ENCODE data around the gene GOLGA2.
"Not testable (repeated sequence)": the region's sequence is repeated elsewhere in the genome, so short reads cannot be mapped to it uniquely, and the experiment has no call there.

GOLGA2 gene

GRCh38 chr9:128288273-128289004 lies 12.6 kb upstream of the GOLGA2 start:
- Histone ChIP-seq H2AFZ (ENCODE audit: low read length, unreplicated experiment) (no peak overlapping the region), H3K36me3 (ENCODE audit: insufficient read depth, low read length) (peaks cover 7% of the 10 kb centered on the region; the same call in 1 of the 2 replicates), H3K79me2 (ENCODE audit: control insufficient read depth, insufficient read depth, low read length, unreplicated experiment) (no peaks in the 10 kb centered on the region), H3K4me1 (ENCODE audit: control insufficient read depth, insufficient read depth, low read length, unreplicated experiment) (no peaks in the 10 kb centered on the region), H3K27ac (ENCODE audit: low read depth, low read length) (no peak overlapping the region), H3K4me3 (ENCODE audit: low read depth, low read length) (no peak overlapping the region), H3K27me3 (ENCODE audit: insufficient read depth, low read length) (no peaks in the 10 kb centered on the region)

GRCh38 chr9:128286440-128286839 lies 10.6 kb upstream of the GOLGA2 start:
- Histone ChIP-seq H3K36me3 (ENCODE audit: insufficient read depth, low read length) (peaks cover 7% of the 10 kb centered on the region; the same call in 1 of the 2 replicates), H3K4me3 (ENCODE audit: low read depth, low read length) (no peak overlapping the region), H2AFZ (ENCODE audit: low read length, unreplicated experiment) (no peak overlapping the region), H3K4me1 (ENCODE audit: control insufficient read depth, insufficient read depth, low read length, unreplicated experiment) (no peaks in the 10 kb centered on the region), H3K79me2 (ENCODE audit: control insufficient read depth, insufficient read depth, low read length, unreplicated experiment) (no peaks in the 10 kb centered on the region), H3K27ac (ENCODE audit: low read depth, low read length) (no peak overlapping the region), H3K27me3 (ENCODE audit: insufficient read depth, low read length) (no peaks in the 10 kb centered on the region)

DNA sequence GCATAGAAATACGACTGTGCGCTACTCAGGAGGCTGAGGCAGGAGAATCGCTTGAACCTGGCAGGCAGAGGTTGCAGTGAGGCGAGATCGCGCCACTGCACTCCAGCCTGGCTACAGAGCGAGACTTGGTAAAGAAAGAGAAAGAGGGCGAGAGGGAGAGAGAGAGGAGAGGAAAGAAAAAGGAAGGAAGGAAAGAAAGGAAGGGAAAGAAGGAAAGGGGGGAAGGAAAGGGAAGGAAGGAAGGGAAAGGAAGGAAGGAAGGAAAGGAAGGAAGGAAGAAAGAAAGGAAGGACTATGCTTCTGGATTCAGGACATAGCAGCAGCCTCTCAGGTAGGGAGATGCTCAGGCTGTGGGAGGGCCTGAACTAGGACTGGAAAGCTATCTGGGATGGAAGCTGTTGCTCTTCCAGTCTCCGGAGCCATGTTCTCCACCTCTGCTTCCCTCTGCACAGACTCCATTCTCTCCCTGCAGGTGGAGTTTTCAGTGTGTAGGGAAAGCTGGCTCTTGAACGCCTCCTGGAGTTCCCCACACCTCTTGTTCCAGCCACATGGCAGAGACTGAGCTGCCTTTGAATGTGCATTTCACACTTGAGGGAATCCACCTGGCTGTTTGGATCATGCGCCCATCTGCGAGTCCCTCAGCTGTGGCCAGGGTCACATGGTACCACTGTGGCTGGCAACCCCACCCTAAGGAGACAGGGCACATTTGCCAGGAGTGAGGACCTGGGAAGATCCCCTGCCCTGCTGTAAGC lies 9.4 kb upstream of the GOLGA2 start:
- Histone ChIP-seq H3K4me3 (ENCODE audit: low read depth, low read length) (no peak overlapping the region), H3K4me1 (ENCODE audit: control insufficient read depth, insufficient read depth, low read length, unreplicated experiment) (no peaks in the 10 kb centered on the region), H3K27ac (ENCODE audit: low read depth, low read length) (no peak overlapping the region), H3K36me3 (ENCODE audit: insufficient read depth, low read length) (peaks cover 7% of the 10 kb centered on the region; the same call in 1 of the 2 replicates), H2AFZ (ENCODE audit: low read length, unreplicated experiment) (no peak overlapping the region), H3K79me2 (ENCODE audit: control insufficient read depth, insufficient read depth, low read length, unreplicated experiment) (no peaks in the 10 kb centered on the region), H3K27me3 (ENCODE audit: insufficient read depth, low read length) (no peaks in the 10 kb centered on the region)

DNA sequence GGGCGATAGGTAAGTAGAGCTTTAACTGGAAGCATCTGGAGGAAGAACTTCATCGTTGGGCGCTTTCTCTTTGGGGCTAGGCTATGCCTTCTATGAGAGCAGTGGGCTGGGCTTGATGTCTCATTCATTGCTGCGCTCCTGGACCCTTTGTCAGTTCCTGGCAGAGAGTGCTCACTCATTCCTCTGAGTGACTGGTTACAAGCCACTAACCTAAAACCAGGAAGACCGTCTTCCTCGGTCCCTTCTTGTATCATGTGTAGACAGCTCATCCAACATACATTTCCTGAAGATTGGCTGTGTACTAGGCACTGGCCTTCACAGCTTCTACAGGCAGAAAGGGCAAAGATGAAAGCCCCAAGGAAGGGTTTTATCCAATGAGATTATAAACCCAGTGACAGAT lies 6.7 kb upstream of the GOLGA2 start:
- Histone ChIP-seq H3K27ac (ENCODE audit: low read depth, low read length) (no peak overlapping the region), H3K4me1 (ENCODE audit: control insufficient read depth, insufficient read depth, low read length, unreplicated experiment) (peaks cover 3% of the 10 kb centered on the region), H3K79me2 (ENCODE audit: control insufficient read depth, insufficient read depth, low read length, unreplicated experiment) (peaks cover 3% of the 10 kb centered on the region), H2AFZ (ENCODE audit: low read length, unreplicated experiment) (no peak overlapping the region), H3K27me3 (ENCODE audit: insufficient read depth, low read length) (no peaks in the 10 kb centered on the region), H3K36me3 (ENCODE audit: insufficient read depth, low read length) (peaks cover 4% of the 10 kb centered on the region; the same call in 1 of the 2 replicates), H3K4me3 (ENCODE audit: low read depth, low read length) (no peak overlapping the region)

DNA sequence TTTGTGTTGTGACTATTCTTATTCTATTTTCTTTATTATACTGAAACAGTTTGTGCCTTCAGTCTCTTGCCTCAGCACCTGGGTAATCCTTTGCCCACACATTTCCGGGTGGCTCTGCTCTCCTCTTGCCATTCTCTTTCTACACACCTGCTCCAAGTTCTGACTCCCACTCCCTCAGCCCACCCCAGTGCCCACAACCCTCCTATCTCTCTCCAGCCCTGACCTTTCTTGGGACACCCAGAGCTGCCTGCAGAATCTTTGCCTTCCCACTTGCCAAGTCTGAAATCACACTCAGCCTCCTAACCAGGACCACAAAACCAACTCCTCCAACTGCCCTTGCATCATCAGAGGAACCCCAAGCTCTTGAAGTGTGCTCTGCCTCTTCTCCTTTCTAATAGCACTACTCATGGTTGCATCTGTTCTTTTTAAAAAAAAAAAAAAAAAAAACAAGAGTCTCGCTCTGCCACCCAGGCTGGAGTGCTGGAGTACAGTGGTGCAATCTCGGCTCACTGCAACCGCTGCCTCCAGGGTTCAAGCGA lies 4.3 kb upstream of the GOLGA2 start:
- Histone ChIP-seq H3K4me3 (ENCODE audit: low read depth, low read length) (no peak overlapping the region), H2AFZ (ENCODE audit: low read length, unreplicated experiment) (no peak overlapping the region), H3K79me2 (ENCODE audit: control insufficient read depth, insufficient read depth, low read length, unreplicated experiment) (peaks cover 19% of the 10 kb centered on the region), H3K36me3 (ENCODE audit: insufficient read depth, low read length) (no peaks in the 10 kb centered on the region), H3K27ac (ENCODE audit: low read depth, low read length) (no peak overlapping the region), H3K27me3 (ENCODE audit: insufficient read depth, low read length) (no peaks in the 10 kb centered on the region), H3K4me1 (ENCODE audit: control insufficient read depth, insufficient read depth, low read length, unreplicated experiment) (peaks cover 6% of the 10 kb centered on the region)

DNA sequence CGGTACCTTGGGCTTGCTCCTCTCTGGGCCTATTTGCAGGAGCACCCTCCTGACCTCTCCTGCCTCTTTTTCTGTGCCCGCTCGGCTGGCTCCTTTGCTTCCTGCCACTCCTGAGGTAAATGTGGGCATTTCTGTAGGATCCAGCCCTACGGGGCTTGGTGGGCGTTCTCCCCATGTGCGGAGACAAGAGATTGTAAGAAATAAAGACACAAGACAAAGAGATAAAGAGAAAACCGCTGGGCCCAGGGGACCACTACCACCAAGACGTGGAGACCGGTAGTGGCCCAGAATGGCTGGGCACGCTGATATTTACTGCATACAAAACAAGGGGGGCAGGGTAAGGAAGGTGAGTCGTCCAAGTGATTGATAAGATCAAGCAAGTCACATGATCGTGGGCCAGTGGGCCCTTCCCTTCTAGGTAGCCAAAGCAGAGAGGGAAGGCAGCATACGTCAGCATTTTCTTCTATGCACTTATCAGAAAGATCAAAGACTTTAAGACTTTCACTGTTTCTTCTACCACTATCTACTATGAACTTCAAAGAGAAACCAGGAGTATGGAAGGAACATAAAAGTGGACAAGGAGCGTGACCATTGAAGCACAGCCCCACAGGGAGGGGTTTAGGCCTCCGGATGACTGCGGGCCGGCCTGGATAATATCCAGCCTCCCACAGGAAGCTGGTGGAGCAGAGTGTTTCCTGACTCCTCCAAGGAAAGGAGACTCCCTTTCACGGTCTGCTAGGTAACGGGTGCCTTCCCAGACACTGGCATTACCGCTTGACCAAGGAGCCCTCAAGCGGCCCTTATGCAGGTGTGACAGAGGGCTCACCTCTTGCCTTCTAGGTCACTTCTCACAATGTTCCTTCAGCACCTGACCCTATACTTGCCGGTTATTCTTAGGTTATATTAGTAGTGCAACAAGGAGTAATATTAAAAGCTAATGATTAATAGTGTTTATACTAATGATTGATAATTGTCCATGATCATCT lies 3.6 kb upstream of the GOLGA2 start:
- H3K4me3 ChIP-seq (ENCODE audit: low read depth, low read length); H2AFZ ChIP-seq (ENCODE audit: low read length, unreplicated experiment); H3K36me3 ChIP-seq (ENCODE audit: insufficient read depth, low read length); H3K27me3 ChIP-seq (ENCODE audit: insufficient read depth, low read length); H3K27ac ChIP-seq (ENCODE audit: low read depth, low read length): not testable (repeated sequence)
- Histone ChIP-seq H3K79me2 (ENCODE audit: control insufficient read depth, insufficient read depth, low read length, unreplicated experiment) (peaks cover 27% of the 10 kb centered on the region), H3K4me1 (ENCODE audit: control insufficient read depth, insufficient read depth, low read length, unreplicated experiment) (peaks cover 10% of the 10 kb centered on the region)

DNA sequence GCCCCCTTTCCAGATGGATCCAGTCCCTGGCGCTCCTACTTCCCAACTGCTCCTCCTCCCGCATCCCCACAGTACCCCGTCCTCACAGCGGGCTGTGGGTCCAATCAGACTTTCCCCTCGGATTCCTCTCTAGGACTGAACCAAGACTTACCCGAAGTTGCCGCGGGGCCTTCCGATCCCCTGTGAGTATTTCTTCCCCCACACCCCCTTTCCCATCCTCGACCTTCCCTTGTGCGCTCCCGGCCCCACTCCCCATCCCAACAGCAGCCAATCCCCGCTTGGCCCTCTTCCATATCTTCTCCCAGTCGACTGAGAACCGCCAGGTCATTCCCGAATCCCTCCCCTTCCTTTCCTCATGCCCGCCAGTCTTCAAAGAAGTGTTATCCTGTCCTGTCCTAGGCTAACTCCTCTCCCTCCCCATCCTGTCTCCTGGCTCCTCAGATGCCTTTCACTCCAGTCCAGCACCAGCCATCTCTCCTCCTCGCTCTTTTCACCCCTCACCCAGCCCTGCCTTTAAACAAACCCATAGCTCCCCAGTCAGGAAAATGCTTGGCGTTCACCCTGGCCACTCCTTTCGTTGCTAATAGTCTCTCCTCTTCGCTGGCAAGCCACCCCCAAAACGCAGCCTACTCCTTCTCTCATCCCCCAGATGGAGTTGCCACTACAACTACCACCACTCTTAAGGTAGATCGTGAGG lies 915 bp upstream of the GOLGA2 start:
- Histone ChIP-seq H3K36me3 (ENCODE audit: insufficient read depth, low read length) (peaks cover 6% of the 10 kb centered on the region), H3K27me3 (ENCODE audit: insufficient read depth, low read length) (no peaks in the 10 kb centered on the region), H2AFZ (ENCODE audit: low read length, unreplicated experiment) (peak overlapping the region; percentile 87), H3K79me2 (ENCODE audit: control insufficient read depth, insufficient read depth, low read length, unreplicated experiment) (peaks cover 43% of the 10 kb centered on the region), H3K27ac (ENCODE audit: low read depth, low read length) (peak overlapping the region; percentile 30; the same call in 1 of the 2 replicates), H3K4me1 (ENCODE audit: control insufficient read depth, insufficient read depth, low read length, unreplicated experiment) (peaks cover 18% of the 10 kb centered on the region), H3K4me3 (ENCODE audit: low read depth, low read length) (peak overlapping the region; percentile 93)

- H3K36me3 ChIP-seq (ENCODE audit: insufficient read depth, low read length) = peaks cover 12% of the 10 kb centered on the region
- H3K79me2 ChIP-seq (ENCODE audit: control insufficient read depth, insufficient read depth, low read length, unreplicated experiment) = peaks cover 43% of the 10 kb centered on the region
- no peaks in the 10 kb centered on the region for H3K27me3 ChIP-seq (ENCODE audit: insufficient read depth, low read length)
- peak within 1 kb of the TSS; percentile 82 for H3K27ac ChIP-seq (ENCODE audit: low read depth, low read length)
- H2AFZ ChIP-seq (ENCODE audit: low read length, unreplicated experiment) = peak within 1 kb of the TSS; percentile 87
- peaks cover 18% of the 10 kb centered on the region for H3K4me1 ChIP-seq (ENCODE audit: control insufficient read depth, insufficient read depth, low read length, unreplicated experiment)
- H3K4me3 ChIP-seq (ENCODE audit: low read depth, low read length) = peak within 1 kb of the TSS; percentile 93
These were observed 284 bp upstream of the GOLGA2 start, which contains the start of gene SWI5 for GRCh38 chr9:128276008-128276573. TSS of gene SWI5 (plus strand) at chr9:128276276.

GRCh38 chr9:128274245-128274644 lies 1.6 kb downstream of the GOLGA2 start:
- peak overlapping the region; percentile 93 for H3K4me3 ChIP-seq (ENCODE audit: low read depth, low read length)
- no peaks in the 10 kb centered on the region for H3K27me3 ChIP-seq (ENCODE audit: insufficient read depth, low read length)
- peaks cover 18% of the 10 kb centered on the region for H3K4me1 ChIP-seq (ENCODE audit: control insufficient read depth, insufficient read depth, low read length, unreplicated experiment)
- peaks cover 43% of the 10 kb centered on the region for H3K79me2 ChIP-seq (ENCODE audit: control insufficient read depth, insufficient read depth, low read length, unreplicated experiment)
- peak overlapping the region; percentile 82; the same call in 1 of the 2 replicates for H3K27ac ChIP-seq (ENCODE audit: low read depth, low read length)
- peaks cover 17% of the 10 kb centered on the region for H3K36me3 ChIP-seq (ENCODE audit: insufficient read depth, low read length)
- no peak overlapping the region for H2AFZ ChIP-seq (ENCODE audit: low read length, unreplicated experiment)
